ENCODE measurements around the gene VAC14. TPM values are rescaled to one million over a fixed set of nuclear protein-coding genes. Genes with fewer than 3 reads are reported as not detected.

Gene VAC14
- total RNA-seq, 1 experiment from 2014 or later, result 49.9 TPM

GRCh38 chr16:70650216-70650615 lies 150.7 kb downstream of the VAC14 start:
- H3K9ac ChIP-seq (ENCODE audit: extremely low read depth, insufficient read length, low read length), result no peak overlapping the region
- H2AK5ac ChIP-seq (ENCODE audit: insufficient read length, low read length), result no peak overlapping the region
- no peak overlapping the region for H3K4me2 ChIP-seq (ENCODE audit: insufficient read depth, insufficient read length, low read length)
- no peak overlapping the region for H2BK20ac ChIP-seq (ENCODE audit: low read depth, low read length, poor library complexity, severe bottlenecking)
- H3K56ac ChIP-seq (ENCODE audit: insufficient read length, low read depth, low read length), result no peak overlapping the region
- no peaks in the 10 kb centered on the region for H4K20me1 ChIP-seq (ENCODE audit: control insufficient read depth, insufficient read depth, insufficient read length)
- H3K79me1 ChIP-seq (ENCODE audit: insufficient read depth, low read depth, low read length, poor library complexity, severe bottlenecking), result no peaks in the 10 kb centered on the region
- no CpG with 5 or more reads among the region's 4 CpGs for WGBS (ENCODE audit: extremely low coverage, insufficient read length, low lambda C conversion rate)
- no peak overlapping the region for H4K91ac ChIP-seq (ENCODE audit: insufficient read length, low read depth, low read length)
- H3T11ph ChIP-seq (ENCODE audit: low read length), result no peak overlapping the region
- H3K4me1 ChIP-seq (ENCODE audit: insufficient read depth, low read length), result no peaks in the 10 kb centered on the region
- Mint-ChIP-seq H3K27ac (peak overlapping the region in 2 of 3 experiments; percentile 8 to 35; a peak in 3 of 7 replicates), H3K9me3 (peaks cover 4 to 6% of the 10 kb centered on the region in 2 experiments; a peak in 2 of 5 replicates), H3K4me1 (peaks cover 11 to 17% of the 10 kb centered on the region in 2 experiments), H3K36me3 (ENCODE audit: insufficient read depth in 1 of 3, low read depth in 3 of 3) (peaks cover 0 to 11% (median 6%) of the 10 kb centered on the region in 3 experiments; a peak in 6 of 7 replicates), H3K27me3 (ENCODE audit: low read depth) (no peaks in the 10 kb centered on the region; the same call in 1 of the 2 replicates), H3K4me3 (no peak overlapping the region)
- DNase-seq, result no peak
- no peaks in the 10 kb centered on the region for H3K79me2 ChIP-seq (ENCODE audit: insufficient read depth, low read length)
- no peak overlapping the region for H3K18ac ChIP-seq (ENCODE audit: insufficient read length, low read depth, low read length)
- no peak overlapping the region for H2BK5ac ChIP-seq (ENCODE audit: insufficient read length, low read length)
- no peak overlapping the region for H3K14ac ChIP-seq (ENCODE audit: insufficient read depth, low read length)
- no peaks in the 10 kb centered on the region for H3K27me3 ChIP-seq (ENCODE audit: insufficient read depth, low read length)
- no peak overlapping the region for H3K27ac ChIP-seq (ENCODE audit: insufficient read length, low read depth, low read length)
- H3K23me2 ChIP-seq (ENCODE audit: insufficient read length, low read depth, low read length, poor library complexity, severe bottlenecking), result no peaks in the 10 kb centered on the region
- no peak overlapping the region for H2BK15ac ChIP-seq (ENCODE audit: low read depth, low read length)
- H4K8ac ChIP-seq (replicated peaks; ENCODE audit: insufficient read length, low read depth, low read length), result no peak overlapping the region
- no peak overlapping the region for H3K23ac ChIP-seq (ENCODE audit: insufficient read length, low read depth, low read length)
- H2BK120ac ChIP-seq (ENCODE audit: low read depth, low read length, poor library complexity, severe bottlenecking), result no peak overlapping the region
- TF ChIP-seq, protein P1, sequence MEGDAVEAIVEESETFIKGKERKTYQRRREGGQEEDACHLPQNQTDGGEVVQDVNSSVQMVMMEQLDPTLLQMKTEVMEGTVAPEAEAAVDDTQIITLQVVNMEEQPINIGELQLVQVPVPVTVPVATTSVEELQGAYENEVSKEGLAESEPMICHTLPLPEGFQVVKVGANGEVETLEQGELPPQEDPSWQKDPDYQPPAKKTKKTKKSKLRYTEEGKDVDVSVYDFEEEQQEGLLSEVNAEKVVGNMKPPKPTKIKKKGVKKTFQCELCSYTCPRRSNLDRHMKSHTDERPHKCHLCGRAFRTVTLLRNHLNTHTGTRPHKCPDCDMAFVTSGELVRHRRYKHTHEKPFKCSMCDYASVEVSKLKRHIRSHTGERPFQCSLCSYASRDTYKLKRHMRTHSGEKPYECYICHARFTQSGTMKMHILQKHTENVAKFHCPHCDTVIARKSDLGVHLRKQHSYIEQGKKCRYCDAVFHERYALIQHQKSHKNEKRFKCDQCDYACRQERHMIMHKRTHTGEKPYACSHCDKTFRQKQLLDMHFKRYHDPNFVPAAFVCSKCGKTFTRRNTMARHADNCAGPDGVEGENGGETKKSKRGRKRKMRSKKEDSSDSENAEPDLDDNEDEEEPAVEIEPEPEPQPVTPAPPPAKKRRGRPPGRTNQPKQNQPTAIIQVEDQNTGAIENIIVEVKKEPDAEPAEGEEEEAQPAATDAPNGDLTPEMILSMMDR (conservative IDR thresholded peaks at IDR 0.05), result no peak
- H2BK12ac ChIP-seq (ENCODE audit: insufficient read length, low read depth, low read length), result no peak overlapping the region
- H4K5ac ChIP-seq (ENCODE audit: insufficient read length, low read depth, low read length), result no peak overlapping the region
- no peak overlapping the region for H2AFZ ChIP-seq (ENCODE audit: low read length)
- H3K9me3 ChIP-seq (ENCODE audit: control insufficient read depth, low read depth, low read length), result no peaks in the 10 kb centered on the region
- no peak overlapping the region for H3K4ac ChIP-seq (ENCODE audit: low read depth, low read length)
